Ishikawa (cell line): ENCODE data around the gene LAMA3.

Experiments used
- CREB1 ChIP-seq: IDR thresholded peaks from 2 replicates; pipeline ENCODE4 v1.6.1; 2012; ENCODE audit warnings: low read depth
- EGR1 ChIP-seq: IDR thresholded peaks from 2 replicates; pipeline ENCODE4 v1.6.1; 2012
- EP300 ChIP-seq: IDR thresholded peaks from 2 replicates; pipeline ENCODE4 v1.6.1; 2012; ENCODE audit warnings: borderline replicate concordance
- FOXM1 ChIP-seq: IDR thresholded peaks from 2 replicates; pipeline ENCODE4 v1.6.1; 2012; ENCODE audit warnings: low read depth, borderline replicate concordance
- NFIC ChIP-seq: IDR thresholded peaks from 2 replicates; pipeline ENCODE4 v1.6.1; 2012
- RAD21 ChIP-seq: IDR thresholded peaks from 2 replicates; pipeline ENCODE4 v1.6.1; 2012; ENCODE audit warnings: low read depth
- TCF12 ChIP-seq: IDR thresholded peaks from 2 replicates; pipeline ENCODE4 v1.6.1; 2012; ENCODE audit warnings: low read depth
- TEAD4 ChIP-seq: IDR thresholded peaks from 2 replicates; pipeline ENCODE4 v1.6.1; 2012
- YY1 ChIP-seq: IDR thresholded peaks from 2 replicates; pipeline ENCODE4 v1.6.1; 2012; ENCODE audit warnings: low read depth
- TF ChIP-seq, protein P1 (sequence below): IDR thresholded peaks from 2 replicates; pipeline ENCODE4 v1.6.1; 2012; ENCODE audit warnings: low read depth, mild to moderate bottlenecking
- TF ChIP-seq, protein P2 (sequence below): IDR thresholded peaks from 2 replicates; pipeline ENCODE4 v1.6.1; 2012

DNA sequence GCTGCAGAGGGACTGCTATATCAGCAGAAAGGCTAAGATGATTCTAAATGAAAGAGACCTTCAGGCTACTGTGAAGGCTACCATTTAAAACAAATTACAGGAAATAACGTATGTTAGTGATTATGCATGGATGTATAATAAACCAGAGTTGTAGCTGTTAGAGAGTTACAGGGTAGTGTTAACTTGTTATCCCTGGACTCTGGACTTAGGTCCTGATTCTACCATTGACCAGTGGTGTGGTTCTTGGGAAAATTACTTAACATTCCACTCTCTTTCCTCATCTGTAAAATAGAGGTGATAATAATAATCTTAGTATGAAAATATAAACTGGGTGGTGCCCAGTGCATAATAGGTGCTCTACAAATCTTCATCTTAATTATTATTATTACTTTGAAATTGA lies 22.2 kb downstream of the LAMA3 start:
- TF ChIP-seq EP300 = no peak
- TF ChIP-seq TCF12 = no peak
- TF ChIP-seq FOXM1 = no peak
- no peak for TF ChIP-seq RAD21
- TF ChIP-seq, protein P1, sequence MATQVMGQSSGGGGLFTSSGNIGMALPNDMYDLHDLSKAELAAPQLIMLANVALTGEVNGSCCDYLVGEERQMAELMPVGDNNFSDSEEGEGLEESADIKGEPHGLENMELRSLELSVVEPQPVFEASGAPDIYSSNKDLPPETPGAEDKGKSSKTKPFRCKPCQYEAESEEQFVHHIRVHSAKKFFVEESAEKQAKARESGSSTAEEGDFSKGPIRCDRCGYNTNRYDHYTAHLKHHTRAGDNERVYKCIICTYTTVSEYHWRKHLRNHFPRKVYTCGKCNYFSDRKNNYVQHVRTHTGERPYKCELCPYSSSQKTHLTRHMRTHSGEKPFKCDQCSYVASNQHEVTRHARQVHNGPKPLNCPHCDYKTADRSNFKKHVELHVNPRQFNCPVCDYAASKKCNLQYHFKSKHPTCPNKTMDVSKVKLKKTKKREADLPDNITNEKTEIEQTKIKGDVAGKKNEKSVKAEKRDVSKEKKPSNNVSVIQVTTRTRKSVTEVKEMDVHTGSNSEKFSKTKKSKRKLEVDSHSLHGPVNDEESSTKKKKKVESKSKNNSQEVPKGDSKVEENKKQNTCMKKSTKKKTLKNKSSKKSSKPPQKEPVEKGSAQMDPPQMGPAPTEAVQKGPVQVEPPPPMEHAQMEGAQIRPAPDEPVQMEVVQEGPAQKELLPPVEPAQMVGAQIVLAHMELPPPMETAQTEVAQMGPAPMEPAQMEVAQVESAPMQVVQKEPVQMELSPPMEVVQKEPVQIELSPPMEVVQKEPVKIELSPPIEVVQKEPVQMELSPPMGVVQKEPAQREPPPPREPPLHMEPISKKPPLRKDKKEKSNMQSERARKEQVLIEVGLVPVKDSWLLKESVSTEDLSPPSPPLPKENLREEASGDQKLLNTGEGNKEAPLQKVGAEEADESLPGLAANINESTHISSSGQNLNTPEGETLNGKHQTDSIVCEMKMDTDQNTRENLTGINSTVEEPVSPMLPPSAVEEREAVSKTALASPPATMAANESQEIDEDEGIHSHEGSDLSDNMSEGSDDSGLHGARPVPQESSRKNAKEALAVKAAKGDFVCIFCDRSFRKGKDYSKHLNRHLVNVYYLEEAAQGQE = no peak
- TF ChIP-seq CREB1 = no peak
- no peak for TF ChIP-seq NFIC
- TF ChIP-seq YY1 = no peak
- TF ChIP-seq, protein P2, sequence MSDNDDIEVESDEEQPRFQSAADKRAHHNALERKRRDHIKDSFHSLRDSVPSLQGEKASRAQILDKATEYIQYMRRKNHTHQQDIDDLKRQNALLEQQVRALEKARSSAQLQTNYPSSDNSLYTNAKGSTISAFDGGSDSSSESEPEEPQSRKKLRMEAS = no peak
- no peak for TF ChIP-seq EGR1
- TF ChIP-seq TEAD4 = no peak
